ENCODE results near the gene PCDHA9. TPM values are rescaled to one million over a fixed set of nuclear protein-coding genes. Genes with fewer than 3 reads are reported as not detected.

Gene PCDHA9
- total and polyA plus RNA-seq, 2 of the 4 experiments (the other 2 are of a cell fraction): under 0.01 TPM; not detected in 1

DNA sequence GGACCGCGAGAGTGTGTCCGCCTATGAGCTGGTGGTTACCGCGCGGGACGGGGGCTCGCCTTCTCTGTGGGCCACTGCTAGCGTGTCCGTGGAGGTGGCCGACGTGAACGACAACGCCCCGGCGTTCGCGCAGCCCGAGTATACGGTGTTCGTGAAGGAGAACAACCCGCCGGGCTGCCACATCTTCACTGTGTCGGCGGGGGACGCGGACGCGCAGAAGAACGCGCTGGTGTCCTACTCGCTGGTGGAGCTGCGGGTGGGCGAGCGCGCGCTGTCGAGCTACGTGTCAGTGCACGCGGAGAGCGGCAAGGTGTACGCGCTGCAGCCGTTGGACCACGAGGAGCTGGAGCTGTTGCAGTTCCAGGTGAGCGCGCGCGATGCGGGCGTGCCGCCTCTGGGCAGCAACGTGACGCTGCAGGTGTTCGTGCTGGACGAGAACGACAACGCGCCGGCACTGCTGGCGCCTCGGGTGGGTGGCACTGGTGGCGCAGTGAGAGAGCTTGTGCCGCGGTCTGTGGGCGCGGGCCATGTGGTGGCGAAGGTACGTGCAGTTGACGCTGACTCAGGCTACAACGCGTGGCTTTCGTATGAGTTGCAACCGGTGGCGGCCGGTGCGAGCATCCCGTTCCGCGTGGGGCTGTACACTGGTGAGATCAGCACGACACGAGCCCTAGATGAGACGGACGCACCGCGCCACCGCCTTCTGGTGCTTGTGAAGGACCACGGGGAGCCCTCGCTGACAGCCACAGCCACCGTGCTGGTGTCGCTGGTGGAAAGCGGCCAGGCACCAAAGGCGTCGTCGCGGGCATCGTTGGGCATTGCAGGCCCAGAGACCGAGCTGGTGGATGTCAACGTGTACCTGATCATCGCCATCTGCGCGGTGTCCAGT lies 12.3 kb upstream of the PCDHA9 start (continued):
- TF ChIP-seq, protein P1, sequence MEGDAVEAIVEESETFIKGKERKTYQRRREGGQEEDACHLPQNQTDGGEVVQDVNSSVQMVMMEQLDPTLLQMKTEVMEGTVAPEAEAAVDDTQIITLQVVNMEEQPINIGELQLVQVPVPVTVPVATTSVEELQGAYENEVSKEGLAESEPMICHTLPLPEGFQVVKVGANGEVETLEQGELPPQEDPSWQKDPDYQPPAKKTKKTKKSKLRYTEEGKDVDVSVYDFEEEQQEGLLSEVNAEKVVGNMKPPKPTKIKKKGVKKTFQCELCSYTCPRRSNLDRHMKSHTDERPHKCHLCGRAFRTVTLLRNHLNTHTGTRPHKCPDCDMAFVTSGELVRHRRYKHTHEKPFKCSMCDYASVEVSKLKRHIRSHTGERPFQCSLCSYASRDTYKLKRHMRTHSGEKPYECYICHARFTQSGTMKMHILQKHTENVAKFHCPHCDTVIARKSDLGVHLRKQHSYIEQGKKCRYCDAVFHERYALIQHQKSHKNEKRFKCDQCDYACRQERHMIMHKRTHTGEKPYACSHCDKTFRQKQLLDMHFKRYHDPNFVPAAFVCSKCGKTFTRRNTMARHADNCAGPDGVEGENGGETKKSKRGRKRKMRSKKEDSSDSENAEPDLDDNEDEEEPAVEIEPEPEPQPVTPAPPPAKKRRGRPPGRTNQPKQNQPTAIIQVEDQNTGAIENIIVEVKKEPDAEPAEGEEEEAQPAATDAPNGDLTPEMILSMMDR (conservative IDR thresholded peaks at IDR 0.05; ENCODE audit: low read depth, low read length): no peak
